CD4-positive, alpha-beta T cell treated with Interferon alpha-2 for 1 hour (primary cell): ENCODE results near the gene SLC25A43.

ENCODE experiments used
- DNase-seq, 2 donors: peaks; one replicate each; pipeline ENCODE4 v3.0.0-alpha.2; 2020 to 2022

Gene SLC25A43

DNA sequence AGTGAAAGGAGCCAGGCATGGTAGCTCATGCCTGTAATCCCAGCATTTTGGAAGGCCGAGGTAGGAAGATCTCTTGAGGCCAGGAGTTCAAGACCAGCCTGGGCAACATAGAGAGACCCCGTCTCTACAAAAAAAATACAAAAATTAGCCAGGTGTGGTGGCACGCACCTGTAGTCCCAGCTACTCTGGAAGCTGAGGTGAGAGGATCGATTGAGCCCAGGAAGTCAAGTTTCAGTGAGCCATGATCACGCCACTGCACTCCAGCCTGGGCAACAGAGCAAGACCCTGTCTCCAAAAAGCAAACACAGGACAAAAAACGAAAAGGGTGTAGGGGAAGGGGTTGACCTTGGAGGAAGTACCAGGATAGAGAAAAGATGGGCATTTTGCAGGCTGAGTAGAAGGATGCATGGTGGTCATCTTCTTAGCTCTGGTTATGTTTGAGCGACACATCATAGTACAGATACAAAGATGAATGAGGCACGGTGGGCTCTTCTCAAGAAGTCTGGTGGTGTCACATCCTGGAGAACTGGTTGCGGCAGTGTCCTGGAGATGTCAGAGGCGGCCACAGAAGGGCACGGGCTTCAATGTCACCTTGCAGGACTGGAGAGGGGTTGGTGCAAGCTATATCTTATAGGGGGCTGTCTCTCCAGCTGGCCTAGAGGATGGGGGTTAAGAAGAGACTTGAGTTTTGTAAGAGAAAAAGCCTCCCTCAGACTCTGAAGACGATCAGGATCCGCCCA is 101.1 kb downstream of the SLC25A43 start:
- no peak for DNase-seq

DNA sequence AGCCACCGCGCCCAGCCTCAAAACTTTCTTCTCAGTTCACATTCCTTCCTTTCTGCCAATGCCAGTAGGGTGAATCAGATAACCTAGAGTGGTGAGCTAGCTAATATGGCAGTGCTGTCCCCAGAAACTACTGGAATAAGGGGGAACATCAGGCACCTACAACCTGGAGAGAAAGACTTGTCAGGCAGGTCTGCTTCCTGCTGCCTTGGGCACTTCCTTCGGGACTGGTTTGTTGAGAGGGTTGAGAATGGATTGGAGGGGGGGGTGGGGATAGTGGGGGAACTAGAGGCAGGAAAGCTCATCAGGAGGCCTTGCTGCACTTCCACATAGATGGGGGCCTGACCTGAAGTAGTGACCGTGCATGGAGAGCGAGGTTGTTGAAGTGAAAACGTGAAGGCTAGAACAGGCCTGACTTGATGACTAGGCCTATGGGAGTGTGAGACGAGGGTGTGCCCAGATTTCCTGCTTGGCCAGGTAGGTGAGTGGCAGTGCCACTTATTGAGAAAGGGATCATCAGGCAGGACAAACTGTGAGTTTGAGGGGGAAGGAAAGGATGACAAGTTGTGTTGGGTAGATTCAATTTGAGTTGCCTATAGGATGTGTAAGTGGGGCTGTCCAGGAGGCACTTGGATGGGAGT is 102.5 kb downstream of the SLC25A43 start:
- DNase-seq = no peak

DNA sequence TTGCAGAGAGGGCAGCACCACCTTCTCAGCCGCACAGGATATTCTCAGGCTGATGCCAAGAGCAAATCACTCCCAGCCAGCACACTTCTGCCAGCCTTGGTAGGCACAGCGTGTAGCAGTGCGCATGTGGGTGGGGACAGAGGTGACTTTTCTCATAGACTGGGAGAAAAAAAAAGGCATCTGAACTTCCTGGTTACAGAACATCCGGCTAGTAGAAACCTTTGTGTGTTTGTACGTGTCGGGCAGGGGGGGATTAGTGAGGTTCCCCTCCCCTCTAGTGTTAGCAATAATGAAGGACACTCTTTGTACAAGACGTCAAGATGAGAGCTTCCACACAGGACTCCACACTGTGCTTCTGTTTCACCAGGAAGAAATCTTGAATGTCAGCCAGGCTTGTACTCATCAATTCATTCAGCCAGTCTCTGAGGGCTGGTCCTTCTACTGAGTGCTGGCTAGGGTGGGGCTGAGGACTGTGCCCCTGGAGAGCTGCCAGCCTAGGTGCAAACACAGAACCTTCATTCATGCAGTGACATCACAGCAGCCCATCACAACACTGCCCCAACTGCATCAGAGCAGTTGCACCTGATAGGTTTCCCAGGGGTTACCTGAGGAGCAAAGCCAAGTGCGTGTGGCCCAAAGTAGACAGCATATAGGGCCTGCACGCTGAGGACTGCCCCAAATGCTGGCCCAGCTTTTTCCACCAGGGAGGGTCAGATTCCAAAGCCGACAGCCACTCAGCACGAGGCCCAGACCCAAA is 103.8 kb downstream of the SLC25A43 start:
- peak; percentile 22 to 51 for DNase-seq

DNA sequence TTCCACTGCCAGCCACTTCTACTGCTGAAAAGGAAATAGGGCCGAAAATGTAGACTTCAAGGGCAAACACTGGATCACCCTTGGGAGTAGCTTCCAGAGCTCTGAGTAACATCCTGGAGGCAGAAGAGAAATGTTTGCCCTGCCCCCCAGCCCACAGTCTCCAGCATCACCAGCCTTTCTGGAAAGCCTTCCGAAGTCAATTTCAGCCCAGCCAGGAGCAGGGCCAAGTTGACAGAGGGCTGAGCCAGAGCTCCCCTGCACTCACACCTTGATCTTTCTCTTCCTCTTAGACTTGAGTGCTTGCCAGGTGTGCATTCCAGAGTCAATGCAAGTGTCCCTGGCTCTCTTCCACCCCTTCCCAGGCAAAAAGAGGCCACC is 104.3 kb downstream of the SLC25A43 start:
- DNase-seq = no peak
